HepG2 (cell line): Measurements from ENCODE around the gene GPR31. TPM values are rescaled to one million over a fixed set of nuclear protein-coding genes. Genes with fewer than 3 reads are reported as not detected.
"Not testable (repeated sequence)": the region's sequence is repeated elsewhere in the genome, so short reads cannot be mapped to it uniquely, and the experiment has no call there.

Experiments
- ATAC-seq: fragments of 200-7000 bp; cut with Tn5 transposase; 3 replicates; pipeline ENCODE4 v1.9.1; 2020; ENCODE audit warnings: mild to moderate bottlenecking, moderate library complexity
- BruUV-seq: library from RNA; stranded (reverse); fragments of 400-500 nt; replicated peaks from 2 replicates; lab custom pipeline; 2021; lab: Mats Ljungman, UMichigan
- CTCF ChIA-PET: fragments of 300-600 bp; formaldehyde crosslinking; extraction: SDS; loops from one replicate; lab custom pipeline; 2021; ENCODE audit warnings: low total read pairs, inconsistent platforms, low intra/inter-chr PET ratio; lab: Yijun Ruan, JAX
- POLR2A ChIA-PET: fragments of 350-600 bp; sonication (Branson Sonifier 250); formaldehyde crosslinking; loops from one replicate; lab custom pipeline; 2020; ENCODE audit warnings: antibody characterized with exemption, inconsistent platforms; lab: Yijun Ruan, JAX
- DNase-seq: peaks from one replicate; pipeline ENCODE4 v3.0.0-alpha.2; 2015; ENCODE audit warnings: low spot score
- FAIRE-seq: peaks from 3 replicates; lab custom pipeline; 2011; peaks lifted over from hg19 to GRCh38; lab: Jason Lieb, UNC
- H2AFZ ChIP-seq: one replicate; pipeline ENCODE4 v1.6.1; 2011; ENCODE audit warnings: low read length, inconsistent platforms
- H3K27ac ChIP-seq: fragments of 300-600 bp; 3 replicates; pipeline ENCODE4 v1.8.0; 2011; ENCODE audit warnings: mixed run types, mild to moderate bottlenecking, mixed read lengths, low read length, inconsistent platforms; ENCODE audit not compliant: insufficient read depth; ENCODE audit errors: extremely low read length
- H3K27me3 ChIP-seq, 2 experiments: fragments of 200-600 bp in 1 of 2; 2 replicates in 1 of 2; 3 replicates in 1 of 2; pipeline versions ENCODE4 v1.6.0 to v1.8.0; 2011; ENCODE audit warnings: low read length in 2 of 2, mild to moderate bottlenecking in 2 of 2, moderate library complexity in 2 of 2, inconsistent platforms in 1 of 2; ENCODE audit not compliant: insufficient read depth in 2 of 2, control insufficient read depth in 1 of 2
- H3K36me3 ChIP-seq, 2 experiments: fragments of 200-600 bp in 1 of 2; replicated peaks in 1 of 2; 2 replicates in 1 of 2; 3 replicates in 1 of 2; pipeline versions ENCODE4 v1.5.1 to v1.8.0; 2011; ENCODE audit warnings: low read length in 2 of 2, inconsistent platforms in 1 of 2; ENCODE audit not compliant: insufficient read depth in 2 of 2, control insufficient read depth in 1 of 2
- H3K4me1 ChIP-seq: 2 replicates; pipeline ENCODE4 v1.5.1; 2012; ENCODE audit warnings: low read length, inconsistent platforms; ENCODE audit not compliant: insufficient read depth
- H3K4me2 ChIP-seq: 2 replicates; pipeline ENCODE4 v1.6.0; 2011; ENCODE audit warnings: low read depth, low read length, inconsistent platforms
- H3K4me3 ChIP-seq, 3 experiments: fragments of 200-600 bp in 1 of 3; sonication (generic), shearing (Covaris generic) in 1 of 3; replicated peaks in 1 of 3; 2 replicates each; pipeline ENCODE4 v1.5.1; 2011 to 2016; ENCODE audit warnings: low read length in 3 of 3, inconsistent platforms in 2 of 3, low read depth in 2 of 3, mild to moderate bottlenecking in 2 of 3, control low read depth in 1 of 3, mixed read lengths in 1 of 3; ENCODE audit not compliant: insufficient read depth in 1 of 3
- H3K79me2 ChIP-seq: one replicate; pipeline ENCODE4 v1.6.1; 2011; ENCODE audit warnings: low read length, inconsistent platforms; ENCODE audit not compliant: insufficient read depth
- H3K9ac ChIP-seq: 2 replicates; pipeline ENCODE4 v1.6.0; 2011; ENCODE audit warnings: mild to moderate bottlenecking, low read depth, low read length, inconsistent platforms; ENCODE audit not compliant: insufficient read depth
- H3K9me3 ChIP-seq: 2 replicates; pipeline ENCODE4 v1.5.1; 2012; ENCODE audit warnings: mild to moderate bottlenecking, low read length
- H4K20me1 ChIP-seq: 2 replicates; pipeline ENCODE4 v1.6.0; 2011; ENCODE audit warnings: inconsistent platforms, mild to moderate bottlenecking, low read length, moderate library complexity; ENCODE audit not compliant: insufficient read depth
- CTCF ChIP-seq: sonication (generic); formaldehyde crosslinking; IDR thresholded peaks from 2 replicates; pipeline ENCODE4 v1.5.0; 2020; ENCODE audit warnings: mild to moderate bottlenecking, missing genetic modification reagents, moderate library complexity
- RAD21 ChIP-seq: fragments of 450-650 bp; formaldehyde crosslinking; IDR thresholded peaks from 2 replicates; pipeline ENCODE4 v1.5.0; 2020; ENCODE audit warnings: mild to moderate bottlenecking
- STAG1 ChIP-seq: sonication (generic); formaldehyde crosslinking; IDR thresholded peaks from 2 replicates; pipeline ENCODE4 v1.4.0; 2020; ENCODE audit warnings: missing genetic modification reagents
- WGBS: methylation state at CpG from one replicate; pipeline ENCODE4 v1.1.6; 2017; ENCODE audit warnings: low lambda C conversion rate; 5-methylcytosine and 5-hydroxymethylcytosine counted together
- in situ Hi-C: cut with HindIII; loops from 2 replicates; pipeline ENCODE4 v1.10.0; 2017; ENCODE audit warnings: low pct_unique_long_range_greater_than_20kb; ENCODE audit not compliant: extremely low pct_ligation_motif_present
- intact Hi-C: fragments of 100-400 bp; cut with micrococcal nuclease; formaldehyde crosslinking; loops from one replicate; pipeline ENCODE4 v1.10.0; 2022; ENCODE audit not compliant: unreplicated experiment
- polyA plus RNA-seq, 8 experiments: library from polyadenylated mRNA; depleted of rRNA in 3 of 8; stranded (reverse) in 7 of 8; unstranded in 1 of 8; fragments of >200 nt; fragmentation: Illumina TruSeq in 4 of 8; extraction: Trizol in 4 of 8; gene quantifications; 2 replicates each; pipeline versions ENCODE4 v1.2.1 to v1.2.3, GENCODE V29; 2011 to 2016; ENCODE audit warnings: low read depth in 4 of 8, missing spikeins in 1 of 8, mixed read lengths in 1 of 8; ENCODE audit not compliant: insufficient read depth in 1 of 8
- total RNA-seq, 5 experiments: library from RNA; depleted of rRNA; stranded (reverse); fragments of >200 nt; fragmentation: Illumina TruSeq; extraction: Trizol; gene quantifications; 2 replicates each; pipeline ENCODE4 v1.2.3, GENCODE V29; 2016; ENCODE audit warnings: low read depth in 1 of 5

GPR31 gene
- total and polyA plus RNA-seq, 2 of the 13 experiments (the other 11 are each of a cell fraction or from before 2014, with no cell fraction given): not detected

GRCh38 chr6:167182913-167183314 is 25.1 kb upstream of the GPR31 start:
- H3K4me2 ChIP-seq, H3K27me3 ChIP-seq, H3K27ac ChIP-seq, H3K4me3 ChIP-seq, H3K79me2 ChIP-seq, H2AFZ ChIP-seq, DNase-seq, in situ Hi-C loops, H3K9ac ChIP-seq, H3K9me3 ChIP-seq, CTCF ChIA-PET, POLR2A ChIA-PET, H4K20me1 ChIP-seq, H3K4me1 ChIP-seq, H3K36me3 ChIP-seq: not testable (repeated sequence)
- ATAC-seq (peak; percentile 83), FAIRE-seq (peak; percentile 98)
- TSS peak; percentile 51 for BruUV-seq
- TF ChIP-seq STAG1 (CRISPR knock-in tag) (peak; percentile 25), CTCF (CRISPR knock-in tag) (peak; percentile 19; the same call in 1 of the 2 replicates), RAD21 (CRISPR knock-in tag) (0 out of 2 replicates have a peak, but pooled peaks have one; percentile 18)
- intact Hi-C loops: loop anchor here (5.0 kb wide), 1 partner anchor 34 kb away; no protein-coding TSS in a partner anchor
- WGBS: 4% methylated on average over 5 of the region's 8 CpGs

GRCh38 chr6:167181351-167181750 is 23.6 kb upstream of the GPR31 start:
- H3K4me3 ChIP-seq, BruUV-seq, H3K79me2 ChIP-seq, POLR2A ChIA-PET, H3K4me1 ChIP-seq, DNase-seq, H3K27ac ChIP-seq, H3K27me3 ChIP-seq, in situ Hi-C loops, H2AFZ ChIP-seq, H4K20me1 ChIP-seq, H3K36me3 ChIP-seq, H3K9ac ChIP-seq, H3K9me3 ChIP-seq, CTCF ChIA-PET: not testable (repeated sequence)
- WGBS: no CpG with 5 or more reads among the region's 6 CpGs
- H3K4me2 ChIP-seq: 0 out of 2 replicates have a peak overlapping the region, but pooled peaks have one; percentile 29
- intact Hi-C loops: loop anchor here (5.0 kb wide), 1 partner anchor 36 kb away; no protein-coding TSS in a partner anchor
- FAIRE-seq: peak; percentile 52
- peak; percentile 67 for ATAC-seq

GRCh38 chr6:167180086-167180485 is 22.3 kb upstream of the GPR31 start:
- intact Hi-C loops: loop anchor here (5.0 kb wide), 1 partner anchor 37 kb away; no protein-coding TSS in a partner anchor
- in situ Hi-C loops, H3K36me3 ChIP-seq, ATAC-seq, H3K79me2 ChIP-seq, H3K9ac ChIP-seq, H4K20me1 ChIP-seq, H3K27me3 ChIP-seq, H2AFZ ChIP-seq, H3K4me1 ChIP-seq, H3K27ac ChIP-seq, CTCF ChIA-PET, H3K4me2 ChIP-seq, POLR2A ChIA-PET, BruUV-seq, DNase-seq, FAIRE-seq, H3K9me3 ChIP-seq, H3K4me3 ChIP-seq: not testable (repeated sequence)
- WGBS: 58% methylated on average over 4 of the region's 8 CpGs
